ENCODE measurements around the gene OR4K2. TPM values are rescaled to one million over a fixed set of nuclear protein-coding genes. Genes with fewer than 3 reads are reported as not detected.

Gene OR4K2
- total RNA-seq, 1 experiment from 2014 or later, result not detected

GRCh38 chr14:19900999-19901398 is 26.1 kb downstream of the OR4K2 start:
- no peaks in the 10 kb centered on the region for H3K27me3 Mint-ChIP-seq (ENCODE audit: low read depth)
- Histone ChIP-seq H3K23ac (ENCODE audit: insufficient read length, low read depth, low read length) (no peak overlapping the region), H3K27ac (ENCODE audit: insufficient read length, low read depth, low read length) (no peak overlapping the region)

More at GRCh38 chr14:19900999-19901398, 26.1 kb downstream of the OR4K2 start:
- Histone ChIP-seq H4K91ac (ENCODE audit: insufficient read length, low read depth, low read length) (no peak overlapping the region), H3K14ac (ENCODE audit: insufficient read depth, low read length) (no peak overlapping the region), H2BK20ac (ENCODE audit: low read depth, low read length, poor library complexity, severe bottlenecking) (no peak overlapping the region), H4K5ac (ENCODE audit: insufficient read length, low read depth, low read length) (no peak overlapping the region), H2BK5ac (ENCODE audit: insufficient read length, low read length) (no peak overlapping the region), H3K79me1 (ENCODE audit: insufficient read depth, low read depth, low read length, poor library complexity, severe bottlenecking) (no peaks in the 10 kb centered on the region), H3K18ac (ENCODE audit: insufficient read length, low read depth, low read length) (no peak overlapping the region), H3K23me2 (ENCODE audit: insufficient read length, low read depth, low read length, poor library complexity, severe bottlenecking) (no peaks in the 10 kb centered on the region), H2AK5ac (ENCODE audit: insufficient read length, low read length) (no peak overlapping the region), H3K4ac (ENCODE audit: low read depth, low read length) (no peak overlapping the region), H3K9ac (ENCODE audit: extremely low read depth, insufficient read length, low read length) (no peak overlapping the region), H3K27me3 (ENCODE audit: insufficient read depth, low read length) (no peaks in the 10 kb centered on the region), H3K4me2 (ENCODE audit: insufficient read depth, insufficient read length, low read length) (no peak overlapping the region), H3K79me2 (ENCODE audit: insufficient read depth, low read length) (no peaks in the 10 kb centered on the region), H3K4me1 (ENCODE audit: insufficient read depth, low read length) (no peaks in the 10 kb centered on the region), H2BK12ac (ENCODE audit: insufficient read length, low read depth, low read length) (no peak overlapping the region), H4K8ac (replicated peaks; ENCODE audit: insufficient read length, low read depth, low read length) (no peak overlapping the region), H2BK15ac (ENCODE audit: low read depth, low read length) (no peak overlapping the region), H4K20me1 (ENCODE audit: control insufficient read depth, insufficient read depth, insufficient read length) (no peaks in the 10 kb centered on the region), H3K9me3 (ENCODE audit: control insufficient read depth, low read depth, low read length) (peaks cover 80% of the 10 kb centered on the region), H2AFZ (ENCODE audit: low read length) (no peak overlapping the region), H3K56ac (ENCODE audit: insufficient read length, low read depth, low read length) (no peak overlapping the region), H3T11ph (ENCODE audit: low read length) (no peak overlapping the region), H2BK120ac (ENCODE audit: low read depth, low read length, poor library complexity, severe bottlenecking) (no peak overlapping the region)
- Mint-ChIP-seq H3K27ac (no peak overlapping the region), H3K4me1 (no peaks in the 10 kb centered on the region), H3K4me3 (no peak overlapping the region), H3K9me3 (peaks cover 73% of the 10 kb centered on the region in 2 experiments), H3K36me3 (ENCODE audit: insufficient read depth in 1 of 3, low read depth in 3 of 3) (peaks cover 12 to 51% (median 22%) of the 10 kb centered on the region in 3 experiments; a peak in 6 of 7 replicates)
- no CpG with 5 or more reads among the region's 3 CpGs for WGBS (ENCODE audit: extremely low coverage, insufficient read length, low lambda C conversion rate)
- DNase-seq, result no peak
- no peak for TF ChIP-seq CTCF (conservative IDR thresholded peaks at IDR 0.05)

Data from H9 (cell line).